Measurements from ENCODE around the gene SMAD6. TPM values are rescaled to one million over a fixed set of nuclear protein-coding genes. Genes with fewer than 3 reads are reported as not detected.

Gene SMAD6
- total and polyA plus RNA-seq, 2 experiments from 2014 or later = 26.6 to 35.4 TPM

GRCh38 chr15:66655997-66656396 lies 46.0 kb upstream of the SMAD6 start:
- Histone ChIP-seq H3K4me1 (ENCODE audit: insufficient read depth) (peaks cover 24% of the 10 kb centered on the region), H3K9me2 (replicated peaks; ENCODE audit: insufficient read depth) (no peaks in the 10 kb centered on the region), H3K79me2 (no peaks in the 10 kb centered on the region), H4K20me1 (ENCODE audit: insufficient read depth, poor library complexity, severe bottlenecking) (no peaks in the 10 kb centered on the region), H2AFZ (no peak overlapping the region), H3K9me3 (ENCODE audit: low read depth) (no peaks in the 10 kb centered on the region), H3K4me2 (peak overlapping the region; percentile 86), H3K36me3 (replicated peaks; ENCODE audit: insufficient read depth, low read depth) (no peaks in the 10 kb centered on the region), H3K4me3 (no peak overlapping the region), H3K27ac (peak overlapping the region; percentile 34), H3K27me3 (no peaks in the 10 kb centered on the region)
- TF ChIP-seq EZH2 (IDR thresholded peaks at IDR 0.05; ENCODE audit: borderline replicate concordance) (no peak), EZH2phosphoT487 (IDR thresholded peaks at IDR 0.05; ENCODE audit: low read depth, severe bottlenecking, unreplicated experiment) (no peak), CTCF (IDR thresholded peaks at IDR 0.05; ENCODE audit: poor library complexity) (no peak)
- WGBS (ENCODE audit: low lambda C conversion rate, missing lambda C conversion rate) = 92% methylated on average over 2 of the region's 2 CpGs
- DNase-seq (ENCODE audit: low spot score) = no peak

- H3K27me3 ChIP-seq = no peaks in the 10 kb centered on the region
- H3K9me3 ChIP-seq (ENCODE audit: low read depth) = no peaks in the 10 kb centered on the region
- no peak overlapping the region for H2AFZ ChIP-seq
- peak overlapping the region; percentile 40 for H3K4me2 ChIP-seq
- no peak overlapping the region for H3K4me3 ChIP-seq
- H3K79me2 ChIP-seq = no peaks in the 10 kb centered on the region
- no peaks in the 10 kb centered on the region for H3K9me2 ChIP-seq (replicated peaks; ENCODE audit: insufficient read depth)
- peaks cover 24% of the 10 kb centered on the region for H3K4me1 ChIP-seq (ENCODE audit: insufficient read depth)
- H3K27ac ChIP-seq = peak overlapping the region; percentile 53
- DNase-seq (ENCODE audit: low spot score) = peak; percentile 59
- H4K20me1 ChIP-seq (ENCODE audit: insufficient read depth, poor library complexity, severe bottlenecking) = no peaks in the 10 kb centered on the region
- no peaks in the 10 kb centered on the region for H3K36me3 ChIP-seq (replicated peaks; ENCODE audit: insufficient read depth, low read depth)
- no peak for TF ChIP-seq EZH2phosphoT487 (IDR thresholded peaks at IDR 0.05; ENCODE audit: low read depth, severe bottlenecking, unreplicated experiment)
- no peak for TF ChIP-seq EZH2 (IDR thresholded peaks at IDR 0.05; ENCODE audit: borderline replicate concordance)
- TF ChIP-seq CTCF (IDR thresholded peaks at IDR 0.05; ENCODE audit: poor library complexity) = no peak
- 71% methylated on average over 8 of the region's 9 CpGs for WGBS (ENCODE audit: low lambda C conversion rate, missing lambda C conversion rate)
Measured at GRCh38 chr15:66657185-66658020, 44.6 kb upstream of the SMAD6 start.

- 56% methylated on average over 5 of the region's 5 CpGs for WGBS (ENCODE audit: low lambda C conversion rate, missing lambda C conversion rate)
- Histone ChIP-seq H3K27ac (peak overlapping the region; percentile 53), H3K27me3 (no peaks in the 10 kb centered on the region), H4K20me1 (ENCODE audit: insufficient read depth, poor library complexity, severe bottlenecking) (no peaks in the 10 kb centered on the region), H3K9me2 (replicated peaks; ENCODE audit: insufficient read depth) (no peaks in the 10 kb centered on the region), H3K79me2 (no peaks in the 10 kb centered on the region), H3K4me2 (peak overlapping the region; percentile 40), H3K4me1 (ENCODE audit: insufficient read depth) (peaks cover 24% of the 10 kb centered on the region), H3K4me3 (no peak overlapping the region), H2AFZ (no peak overlapping the region), H3K36me3 (replicated peaks; ENCODE audit: insufficient read depth, low read depth) (no peaks in the 10 kb centered on the region), H3K9me3 (ENCODE audit: low read depth) (no peaks in the 10 kb centered on the region)
- DNase-seq (ENCODE audit: low spot score) = no peak
- no peak for TF ChIP-seq EZH2 (IDR thresholded peaks at IDR 0.05; ENCODE audit: borderline replicate concordance)
Measured at GRCh38 chr15:66658044-66658443, 44.0 kb upstream of the SMAD6 start.

GRCh38 chr15:66658855-66659254 lies 43.2 kb upstream of the SMAD6 start:
- Histone ChIP-seq H3K9me3 (ENCODE audit: low read depth) (no peaks in the 10 kb centered on the region), H3K4me3 (no peak overlapping the region), H3K79me2 (no peaks in the 10 kb centered on the region), H3K36me3 (replicated peaks; ENCODE audit: insufficient read depth, low read depth) (no peaks in the 10 kb centered on the region), H4K20me1 (ENCODE audit: insufficient read depth, poor library complexity, severe bottlenecking) (no peaks in the 10 kb centered on the region), H3K4me1 (ENCODE audit: insufficient read depth) (peaks cover 24% of the 10 kb centered on the region), H3K27me3 (no peaks in the 10 kb centered on the region), H2AFZ (no peak overlapping the region), H3K27ac (no peak overlapping the region), H3K9me2 (replicated peaks; ENCODE audit: insufficient read depth) (no peaks in the 10 kb centered on the region), H3K4me2 (no peak overlapping the region)
- DNase-seq (ENCODE audit: low spot score) = no peak
- WGBS (ENCODE audit: low lambda C conversion rate, missing lambda C conversion rate) = 97% methylated on average over 2 of the region's 2 CpGs
- TF ChIP-seq EZH2 (IDR thresholded peaks at IDR 0.05; ENCODE audit: borderline replicate concordance) = no peak
- no peak for TF ChIP-seq EZH2phosphoT487 (IDR thresholded peaks at IDR 0.05; ENCODE audit: low read depth, severe bottlenecking, unreplicated experiment)
- TF ChIP-seq CTCF (IDR thresholded peaks at IDR 0.05; ENCODE audit: poor library complexity) = no peak

Measured in hepatocyte (in vitro differentiated cells).